Astrocyte (in vitro differentiated cells and primary cell): ENCODE measurements around the gene PRIMA1.

ENCODE experiments used
- EZH2 ChIP-seq: IDR thresholded peaks from 2 replicates; pipeline ENCODE4 v1.6.1; 2012; ENCODE audit warnings: mild to moderate bottlenecking, low read length, inconsistent platforms; ENCODE audit not compliant: insufficient read depth
- TF ChIP-seq, protein P1 (sequence below): IDR thresholded peaks from 2 replicates; pipeline ENCODE4 v1.5.1; 2011; ENCODE audit warnings: low read depth, mild to moderate bottlenecking, inconsistent platforms, low read length, moderate library complexity; ENCODE audit not compliant: insufficient read depth

DNA sequence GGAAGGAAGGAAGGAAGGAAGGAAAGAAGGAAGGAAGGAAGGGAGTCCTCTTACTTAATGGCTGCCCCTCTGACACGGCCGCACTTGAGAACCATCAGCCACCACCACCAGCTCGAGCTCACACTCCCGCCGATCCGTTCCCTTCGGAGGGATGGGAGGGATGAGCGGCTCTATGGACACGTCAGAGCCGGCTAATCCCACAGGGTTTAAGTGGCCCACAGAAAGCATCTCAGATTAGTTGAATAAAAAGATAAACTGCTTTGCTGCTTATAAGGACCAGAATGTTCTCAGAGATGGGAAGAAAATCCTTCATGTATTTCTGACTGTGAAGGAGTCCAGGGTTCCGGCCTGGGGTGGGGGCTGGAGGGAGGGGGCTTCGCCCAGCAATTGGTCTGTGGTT lies 31.1 kb downstream of the PRIMA1 start:
- TF ChIP-seq, protein P1, sequence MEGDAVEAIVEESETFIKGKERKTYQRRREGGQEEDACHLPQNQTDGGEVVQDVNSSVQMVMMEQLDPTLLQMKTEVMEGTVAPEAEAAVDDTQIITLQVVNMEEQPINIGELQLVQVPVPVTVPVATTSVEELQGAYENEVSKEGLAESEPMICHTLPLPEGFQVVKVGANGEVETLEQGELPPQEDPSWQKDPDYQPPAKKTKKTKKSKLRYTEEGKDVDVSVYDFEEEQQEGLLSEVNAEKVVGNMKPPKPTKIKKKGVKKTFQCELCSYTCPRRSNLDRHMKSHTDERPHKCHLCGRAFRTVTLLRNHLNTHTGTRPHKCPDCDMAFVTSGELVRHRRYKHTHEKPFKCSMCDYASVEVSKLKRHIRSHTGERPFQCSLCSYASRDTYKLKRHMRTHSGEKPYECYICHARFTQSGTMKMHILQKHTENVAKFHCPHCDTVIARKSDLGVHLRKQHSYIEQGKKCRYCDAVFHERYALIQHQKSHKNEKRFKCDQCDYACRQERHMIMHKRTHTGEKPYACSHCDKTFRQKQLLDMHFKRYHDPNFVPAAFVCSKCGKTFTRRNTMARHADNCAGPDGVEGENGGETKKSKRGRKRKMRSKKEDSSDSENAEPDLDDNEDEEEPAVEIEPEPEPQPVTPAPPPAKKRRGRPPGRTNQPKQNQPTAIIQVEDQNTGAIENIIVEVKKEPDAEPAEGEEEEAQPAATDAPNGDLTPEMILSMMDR = no peak
- TF ChIP-seq EZH2 = no peak
